Adipose tissue (tissue), 3 donors: ENCODE data around the gene GLYAT. TPM values are rescaled to one million over a fixed set of nuclear protein-coding genes. Genes with fewer than 3 reads are reported as not detected.

Source experiments
- H3K27ac ChIP-seq: one replicate; pipeline ENCODE4 v1.5.1; 2013; ENCODE audit warnings: low read depth, low read length
- WGBS, 3 donors: extraction: QIAGEN DNeasy Blood & Tissue Kit; methylation state at CpG; one replicate each; pipeline ENCODE4 v1.1.7; 2013; 5-methylcytosine and 5-hydroxymethylcytosine counted together
- polyA plus RNA-seq, 3 donors: library from polyadenylated mRNA; stranded (reverse); fragments of 200-250 nt; gene quantifications; one replicate each; pipeline ENCODE4 v1.2.3, GENCODE V29; 2013
- donor health status: healthy with polysubstance abuse.
- donor health status: Bipolar disorder and iron deficiency.
- donor health status: healthy.

Gene GLYAT, protein sequence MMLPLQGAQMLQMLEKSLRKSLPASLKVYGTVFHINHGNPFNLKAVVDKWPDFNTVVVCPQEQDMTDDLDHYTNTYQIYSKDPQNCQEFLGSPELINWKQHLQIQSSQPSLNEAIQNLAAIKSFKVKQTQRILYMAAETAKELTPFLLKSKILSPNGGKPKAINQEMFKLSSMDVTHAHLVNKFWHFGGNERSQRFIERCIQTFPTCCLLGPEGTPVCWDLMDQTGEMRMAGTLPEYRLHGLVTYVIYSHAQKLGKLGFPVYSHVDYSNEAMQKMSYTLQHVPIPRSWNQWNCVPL
- 1 to 10 TPM in 1 of 3 donors, under 1 TPM in 2; 0.06 to 4.9 (median 0.90) TPM for polyA plus RNA-seq

DNA sequence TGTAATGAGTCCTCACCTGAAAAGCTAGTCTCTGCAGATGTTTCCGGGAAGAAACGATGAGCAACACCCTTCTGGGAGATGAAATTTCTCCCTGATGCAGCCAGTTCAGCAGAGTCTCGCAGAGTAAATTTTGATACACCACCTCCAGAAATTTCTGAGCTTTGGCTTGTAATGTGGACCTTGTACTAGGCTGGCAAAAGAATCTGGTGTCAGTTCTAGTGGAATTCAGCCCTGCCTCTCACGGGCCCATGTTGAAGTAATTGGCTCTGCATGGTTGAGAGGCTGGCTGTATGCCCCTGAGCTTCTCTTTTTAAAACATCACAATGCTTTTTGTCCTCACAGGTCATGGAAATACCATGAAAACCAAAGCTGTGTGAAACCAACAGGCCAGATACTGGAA, at the start of gene GLYAT:
GLYAT (minus strand) TSS at position 125 of the 400 bp plus-strand sequence. CDS start 7,447 bp downstream, outside the sequence.
- H3K27ac ChIP-seq = no peak within 1 kb of the TSS
- 71 to 90% (median 77%) methylated on average over 4 of the region's 4 CpGs for WGBS, 3 donors

DNA sequence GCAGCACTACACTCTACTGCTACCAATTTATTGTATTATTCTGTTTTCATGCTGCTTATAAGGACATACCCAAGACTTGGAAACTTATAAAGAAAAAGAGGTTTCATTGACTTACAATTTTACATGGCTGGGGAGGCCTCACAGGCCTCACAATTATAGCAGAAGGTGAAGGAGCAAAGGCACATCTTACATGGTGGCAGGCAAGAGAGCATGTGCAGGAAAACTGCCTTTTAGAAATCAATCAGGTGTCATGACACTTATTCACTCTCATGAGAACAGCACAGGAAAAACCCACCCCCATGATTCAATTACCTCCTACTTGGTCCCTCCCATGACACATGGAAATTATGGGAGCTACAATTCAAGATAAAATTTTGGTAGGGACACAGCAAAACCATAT, 49.6 kb upstream of the GLYAT start:
- no peak overlapping the region for H3K27ac ChIP-seq

DNA sequence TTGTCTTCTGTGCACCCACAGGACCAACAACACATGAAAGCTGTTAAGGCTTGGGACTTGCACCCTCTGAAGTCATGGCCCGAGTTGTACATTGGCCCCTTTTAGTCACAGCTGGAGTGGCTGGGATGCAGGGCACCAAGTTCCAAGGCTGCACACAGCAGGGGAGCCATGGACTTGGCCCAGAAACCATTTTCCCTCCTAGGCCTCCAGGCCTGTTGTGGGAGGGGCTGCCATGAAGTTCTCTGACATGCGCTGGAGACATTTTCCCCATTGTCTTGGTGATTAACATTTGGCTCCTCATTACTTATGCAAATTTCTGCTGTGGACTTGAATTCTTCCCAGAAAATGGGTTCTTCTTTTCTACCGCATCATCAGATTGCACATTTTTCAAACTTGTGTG, 48.8 kb upstream of the GLYAT start:
- no peak overlapping the region for H3K27ac ChIP-seq
- WGBS, 3 donors = 88 to 93% (median 90%) methylated on average over 3 of the region's 3 CpGs

DNA sequence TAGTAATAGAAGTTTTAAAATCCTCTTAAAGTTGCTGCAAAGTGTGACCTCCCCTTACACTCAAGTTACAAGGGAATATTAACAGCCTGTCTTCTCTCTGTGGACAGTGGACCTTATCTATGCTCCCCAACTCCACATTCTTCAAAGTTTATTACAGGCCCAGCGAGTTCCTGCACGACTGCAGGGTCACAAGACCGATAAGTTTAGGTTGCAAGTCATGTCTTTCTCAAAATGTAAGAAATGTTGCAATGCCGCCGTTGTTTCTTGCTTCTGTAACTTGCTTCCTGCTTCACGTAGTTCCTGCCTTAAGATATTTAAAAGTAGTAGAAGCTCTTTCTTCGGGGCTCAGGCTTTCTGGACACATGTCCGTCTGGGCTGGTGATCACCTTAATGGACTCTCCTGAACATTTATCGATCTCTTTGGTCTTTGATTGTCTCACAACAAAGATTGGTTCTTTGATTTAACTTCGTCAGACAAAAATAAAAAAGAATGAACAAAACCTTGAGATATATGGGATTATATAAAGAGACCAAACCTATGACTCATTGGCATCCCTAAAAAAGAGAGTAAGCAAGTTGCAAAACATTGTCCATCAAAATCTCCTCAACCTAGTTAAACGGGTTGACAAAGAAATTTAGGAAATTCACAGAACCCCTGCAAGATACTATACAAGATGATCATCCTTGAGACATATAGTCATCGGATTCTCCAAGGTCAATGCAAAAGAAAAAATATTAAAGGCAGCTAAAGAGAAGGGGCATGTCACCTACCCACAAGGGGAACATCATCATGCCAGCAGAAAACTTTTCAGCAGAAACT, 45.4 kb upstream of the GLYAT start:
- no peak overlapping the region for H3K27ac ChIP-seq
- 59 to 84% (median 62%) methylated on average over 12 of the region's 12 CpGs for WGBS, 3 donors

DNA sequence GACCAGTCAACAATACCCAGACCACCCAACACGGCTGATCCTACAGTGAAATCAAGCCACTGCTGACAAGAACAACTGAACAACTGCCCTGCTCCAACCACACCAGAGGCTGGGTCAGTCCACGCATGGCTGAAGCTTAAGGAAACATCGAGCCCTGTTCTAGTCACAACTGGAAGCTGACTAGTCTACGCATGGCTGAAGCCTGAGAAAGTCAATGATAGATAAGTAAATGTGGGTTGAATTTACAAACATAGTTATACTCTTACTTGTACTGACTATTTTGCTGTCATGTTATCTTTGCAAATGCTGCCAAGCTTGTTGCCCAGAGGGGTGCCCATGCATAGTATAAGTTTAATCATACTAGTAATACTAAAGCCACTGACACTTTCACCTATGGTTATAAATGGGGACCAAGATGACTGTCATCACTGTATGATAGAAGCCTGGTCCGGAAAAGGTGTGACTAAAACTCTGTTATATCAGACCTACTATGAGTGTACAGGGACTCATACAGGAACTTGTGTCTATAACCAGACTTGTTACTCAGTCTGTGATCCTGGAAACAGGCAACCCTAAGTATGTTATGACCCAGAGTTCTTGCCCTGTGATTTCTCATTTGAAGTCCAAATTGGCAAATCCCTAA, 43.4 kb upstream of the GLYAT start:
- no peak overlapping the region for H3K27ac ChIP-seq
- WGBS, 3 donors = 90 to 91% (median 91%) methylated on average over 5 of the region's 5 CpGs

DNA sequence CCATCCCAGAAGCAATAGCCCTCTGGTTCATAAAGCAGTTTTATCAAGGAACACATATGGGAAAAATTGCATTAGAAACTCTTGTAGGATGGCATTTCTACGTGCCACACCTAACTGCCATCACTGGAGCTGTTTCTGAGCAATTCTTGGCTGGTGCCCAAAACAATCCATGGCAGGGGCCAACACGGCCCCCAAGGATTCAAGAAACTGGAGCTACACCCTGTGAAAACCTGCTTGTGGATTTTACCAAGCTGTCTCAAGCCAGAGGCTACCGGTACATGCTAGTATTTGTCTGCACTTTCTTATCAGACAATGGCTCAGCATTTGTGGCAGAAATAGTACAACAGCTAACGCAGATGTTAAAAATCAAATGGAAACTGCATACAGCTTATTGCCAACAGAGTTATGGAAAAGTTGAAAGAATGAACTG, 42.4 kb upstream of the GLYAT start:
- WGBS, 3 donors = 43 to 66% (median 57%) methylated on average over 4 of the region's 4 CpGs
- no peak overlapping the region for H3K27ac ChIP-seq

DNA sequence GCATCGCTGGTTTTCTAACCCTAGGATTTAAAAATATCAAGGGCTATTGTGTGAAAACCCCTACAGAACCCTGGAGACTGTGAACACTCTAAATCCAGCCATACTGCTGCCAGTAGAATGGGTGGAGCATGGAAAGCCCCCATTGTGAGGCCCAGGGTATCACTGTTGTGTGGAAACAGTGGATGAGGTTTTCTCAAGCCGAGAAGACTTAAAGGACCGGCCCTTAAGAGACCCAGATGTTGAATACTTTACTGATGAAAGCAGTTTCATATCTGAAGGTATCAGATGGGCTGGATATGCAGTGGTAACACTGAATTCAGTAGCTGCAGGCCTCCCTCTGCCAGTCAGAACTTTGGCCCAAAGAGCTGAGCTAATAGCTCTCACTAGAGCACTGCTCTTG, 41.6 kb upstream of the GLYAT start:
- no peak overlapping the region for H3K27ac ChIP-seq
- WGBS, 3 donors = 78 to 92% (median 81%) methylated on average over 3 of the region's 3 CpGs

DNA sequence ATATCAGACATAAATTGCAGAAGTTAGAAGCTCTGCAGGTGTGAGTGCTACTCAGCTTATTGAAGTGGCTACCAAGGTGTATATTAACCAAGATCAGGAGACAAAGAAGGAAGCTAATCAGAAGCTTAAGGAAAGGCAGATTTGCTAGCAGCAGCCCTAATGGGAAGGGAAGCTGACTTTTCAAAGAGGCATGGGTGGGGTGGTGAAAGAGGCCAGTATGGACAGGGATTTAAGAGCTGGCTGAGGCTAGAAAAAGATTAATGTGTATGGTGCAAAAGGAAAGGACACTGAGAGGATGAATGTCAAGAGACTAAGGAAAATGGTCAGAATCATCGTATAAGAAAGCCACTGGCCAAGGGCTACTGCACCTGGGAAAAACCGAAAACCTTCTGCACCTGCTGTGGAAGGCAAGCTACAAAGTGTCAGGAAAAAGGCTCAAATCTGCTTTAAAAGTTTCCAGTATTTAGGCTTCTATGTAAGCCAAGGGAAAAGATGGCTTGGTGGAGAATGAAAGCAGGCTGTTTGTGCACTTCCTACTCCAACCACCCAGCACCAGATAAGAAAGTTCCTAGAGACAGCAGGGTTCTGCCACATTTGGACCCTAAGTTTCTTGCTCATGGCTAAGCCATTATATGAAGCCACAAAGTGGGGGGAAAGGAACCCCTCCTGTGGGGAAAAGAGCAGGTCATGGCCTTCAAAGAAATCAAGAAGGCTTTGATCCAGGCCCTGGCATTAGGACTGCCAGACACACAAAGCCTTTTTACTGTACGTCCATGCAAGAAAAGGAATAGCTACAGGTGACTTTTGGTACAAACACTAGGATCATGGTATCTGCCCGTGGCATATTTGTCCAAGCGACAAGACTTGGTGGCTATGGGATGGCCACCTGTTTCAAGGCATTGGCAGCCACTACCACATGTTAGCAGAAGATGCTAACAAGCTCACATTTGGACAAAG, 40.9 kb upstream of the GLYAT start:
- no peak overlapping the region for H3K27ac ChIP-seq

DNA sequence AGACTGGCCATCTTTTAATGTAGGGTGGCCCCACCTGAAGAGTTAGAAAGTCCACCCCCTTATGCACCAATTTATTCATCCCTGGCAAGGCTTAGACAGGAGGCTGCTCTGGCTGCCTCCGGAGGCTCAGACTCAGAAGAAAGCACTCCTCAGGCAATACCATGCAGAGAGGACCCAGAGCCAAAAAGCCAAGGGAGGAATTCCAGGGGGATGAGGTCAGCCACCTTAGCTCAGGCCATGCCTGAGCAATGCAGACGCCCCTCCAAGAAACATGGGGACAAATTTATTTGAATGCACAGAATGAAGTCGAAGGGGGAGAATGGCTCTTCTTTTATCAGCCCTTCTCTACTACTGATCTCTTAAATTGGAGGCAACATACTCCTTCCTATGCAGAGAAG, 39.7 kb upstream of the GLYAT start:
- 72 to 79% (median 78%) methylated on average over 3 of the region's 3 CpGs for WGBS, 3 donors
- H3K27ac ChIP-seq = no peak overlapping the region

More for the DNA sequence above, 40.9 kb upstream of the GLYAT start:
- WGBS, 3 donors = 93 to 95% (median 94%) methylated on average over 5 of the region's 5 CpGs

DNA sequence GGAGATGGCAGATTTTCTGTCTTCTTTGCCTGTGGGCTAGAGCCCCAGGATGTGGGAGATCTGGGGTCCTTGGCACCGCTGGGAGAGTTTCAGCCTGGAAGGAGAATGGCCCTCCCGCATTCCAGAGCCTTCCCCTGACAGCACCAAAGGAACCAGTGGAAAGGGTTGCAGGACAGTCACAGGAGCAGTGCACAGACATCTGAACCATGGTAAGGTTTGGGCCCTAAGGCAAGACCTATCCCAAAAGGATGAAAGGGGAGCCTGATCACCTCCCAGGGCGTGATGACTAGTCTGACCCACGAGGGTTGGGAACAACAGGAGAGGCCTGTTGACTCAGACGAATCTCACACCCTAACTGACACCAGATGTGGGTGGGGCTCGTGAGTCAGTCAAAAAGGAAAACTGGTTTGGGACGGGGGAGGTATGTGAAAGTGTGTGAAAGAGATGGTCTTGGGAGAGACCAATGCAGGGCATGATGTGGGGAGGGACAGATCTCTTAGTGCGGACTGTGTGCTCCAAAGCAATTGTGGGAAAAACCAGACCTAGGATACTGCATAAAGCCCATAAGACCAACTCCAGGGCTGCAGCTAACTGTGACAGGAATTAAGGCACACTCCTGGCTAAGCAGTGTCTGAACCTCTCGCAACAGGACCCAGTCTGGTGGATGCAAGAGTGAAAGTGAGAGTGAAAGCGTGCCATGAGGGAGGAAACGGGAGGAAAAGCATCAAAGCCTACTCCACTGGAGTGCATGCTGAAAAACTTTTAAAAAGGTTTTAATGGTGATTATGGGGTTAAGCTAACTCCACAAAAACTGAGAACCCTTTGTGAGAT, 39.1 kb upstream of the GLYAT start:
- 71 to 83% (median 80%) methylated on average over 11 of the region's 11 CpGs for WGBS, 3 donors
- H3K27ac ChIP-seq = no peak overlapping the region

DNA sequence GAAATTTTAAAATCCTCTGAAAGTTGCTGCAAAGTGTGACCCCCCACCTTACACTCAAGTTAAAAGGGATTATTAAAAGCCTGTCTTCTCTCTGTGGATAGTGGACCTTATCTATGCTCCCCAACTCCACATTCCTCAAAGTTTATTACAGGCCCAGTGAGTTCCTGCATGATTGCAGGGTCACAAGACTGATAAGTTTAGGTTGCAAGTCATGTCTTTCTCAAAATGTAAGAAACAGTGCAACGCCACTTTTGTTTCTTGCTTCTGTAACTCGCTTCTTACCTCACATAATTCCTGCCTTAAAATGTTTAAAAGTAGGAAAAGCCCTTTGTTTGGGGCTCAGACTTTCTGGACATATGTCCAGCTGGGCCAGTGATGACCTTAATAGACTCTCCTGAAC, 38.4 kb upstream of the GLYAT start:
- no peak overlapping the region for H3K27ac ChIP-seq
- WGBS, 3 donors = 73 to 85% (median 83%) methylated on average over 2 of the region's 2 CpGs

DNA sequence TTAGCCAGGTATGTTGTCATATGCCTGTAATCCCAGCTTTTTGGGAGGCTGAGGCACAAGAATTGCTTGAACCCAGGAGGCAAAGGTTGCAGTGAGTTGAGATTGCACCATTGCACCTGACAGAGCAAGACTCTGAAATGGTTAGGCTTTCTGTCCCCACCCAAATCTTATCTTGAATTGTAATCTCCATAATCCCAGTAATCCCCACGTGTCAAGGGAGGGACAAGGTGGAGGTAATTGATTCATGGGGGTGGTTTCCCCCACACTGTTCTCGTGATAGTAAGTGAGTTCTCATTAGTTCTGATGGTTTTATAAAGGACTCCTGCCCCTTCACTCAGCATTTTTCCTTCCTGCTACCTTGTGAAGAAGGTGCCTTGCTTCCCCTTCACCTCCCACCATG, 37.6 kb upstream of the GLYAT start:
- WGBS, 3 donors = 31 to 47% (median 46%) methylated on average over 2 of the region's 2 CpGs
- no peak overlapping the region for H3K27ac ChIP-seq

DNA sequence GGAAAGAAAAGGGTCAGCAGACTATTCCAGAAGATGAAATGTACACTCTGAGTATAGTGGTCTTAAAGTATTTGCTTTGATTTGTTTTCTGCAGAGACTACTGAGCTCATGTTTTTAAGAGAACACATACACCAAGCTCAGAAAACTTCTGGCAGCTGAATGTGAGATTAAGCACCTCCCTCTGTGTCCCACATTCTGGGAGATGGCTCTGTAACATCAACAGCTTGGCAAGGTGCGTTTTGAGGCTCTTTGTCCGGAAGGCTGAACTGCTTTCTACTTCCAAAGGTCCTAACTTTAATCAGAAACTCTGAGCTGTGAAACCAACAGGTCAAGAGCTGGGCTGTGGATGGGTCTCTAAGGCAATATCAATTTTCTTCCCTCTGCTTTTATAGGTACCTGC, 36.4 kb upstream of the GLYAT start:
- H3K27ac ChIP-seq = no peak overlapping the region
- 57 to 82% (median 63%) methylated on average over 2 of the region's 2 CpGs for WGBS, 3 donors

DNA sequence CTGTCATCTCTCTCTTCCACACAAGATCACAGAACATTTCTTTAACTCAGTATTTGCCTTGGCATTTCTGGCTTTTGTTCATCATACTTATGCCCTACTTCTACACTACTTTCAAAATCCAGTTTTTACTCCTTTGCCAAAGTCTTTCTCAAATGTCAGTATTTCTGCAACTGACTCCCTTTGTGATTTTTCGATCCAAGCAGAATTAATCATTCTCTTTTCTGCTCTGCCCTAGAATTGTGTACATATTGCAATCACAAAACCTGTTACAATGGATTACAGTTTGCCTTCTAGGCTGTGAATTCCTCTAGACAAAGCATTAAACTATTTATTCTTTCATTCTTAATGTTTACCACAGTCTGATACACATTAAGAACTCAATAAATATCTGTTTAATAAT, 33.3 kb upstream of the GLYAT start:
- no peak overlapping the region for H3K27ac ChIP-seq
- 32 to 64% (median 58%) methylated on average over 1 of the region's 1 CpG for WGBS, 3 donors

DNA sequence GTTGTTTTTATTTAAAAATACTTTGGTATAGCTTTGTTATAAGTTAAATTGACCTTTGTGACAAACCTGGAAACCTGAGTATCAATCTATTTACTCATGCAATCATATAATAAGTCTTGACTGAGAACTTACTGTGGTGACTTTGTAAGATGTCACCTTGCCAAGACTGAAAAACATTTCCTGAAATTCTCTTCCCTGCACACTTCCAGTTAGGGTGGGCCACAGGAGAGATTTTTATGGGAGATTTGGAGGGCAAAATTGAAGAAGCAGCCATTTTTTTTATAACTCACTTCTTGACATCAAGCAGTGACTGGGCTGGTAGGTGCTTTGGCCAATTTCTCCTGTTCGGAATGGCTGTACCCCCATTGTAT, 31.4 kb upstream of the GLYAT start:
- H3K27ac ChIP-seq = no peak overlapping the region
- 80 to 100% (median 89%) methylated on average over 1 of the region's 1 CpG for WGBS, 3 donors

DNA sequence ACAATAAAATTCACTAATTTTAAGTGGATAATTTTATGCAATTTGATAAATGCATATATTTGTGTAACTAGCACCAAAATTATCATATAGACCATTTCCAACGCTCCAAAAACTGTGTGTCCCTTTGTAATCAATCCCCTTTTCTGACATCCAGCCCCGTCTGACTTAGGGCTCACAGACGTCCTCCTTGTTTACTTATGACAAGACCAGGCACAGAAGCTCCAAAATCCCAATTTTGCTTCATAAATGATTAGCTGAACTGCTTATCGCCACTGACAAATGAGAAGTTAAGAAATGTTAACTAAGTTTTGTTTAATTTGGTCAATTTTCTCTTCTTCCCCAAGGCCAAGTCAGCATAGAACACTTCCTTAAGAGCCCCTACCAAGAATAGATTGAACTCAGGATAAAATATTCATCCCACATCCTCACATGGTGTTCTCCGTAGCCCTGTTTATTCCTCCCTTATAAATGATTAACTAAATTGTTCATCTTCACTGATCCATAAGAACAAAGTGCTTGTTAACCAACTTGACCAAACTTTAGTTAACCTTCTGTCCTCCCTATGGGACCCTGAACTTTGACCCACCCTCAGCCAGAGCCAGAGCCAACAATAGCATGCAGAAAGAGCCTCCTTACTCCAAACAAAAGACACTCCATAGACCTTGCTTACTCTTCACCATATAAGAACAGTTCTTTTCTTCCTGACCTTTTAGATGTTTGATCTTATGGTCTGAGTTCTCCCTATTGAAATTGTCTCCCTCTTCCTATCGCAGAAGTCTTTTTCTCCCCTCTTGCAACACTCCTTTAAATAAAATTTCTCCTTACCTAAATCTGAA, 30.8 kb upstream of the GLYAT start:
- WGBS, 3 donors = 48 to 83% (median 81%) methylated on average over 6 of the region's 6 CpGs
- no peak overlapping the region for H3K27ac ChIP-seq

DNA sequence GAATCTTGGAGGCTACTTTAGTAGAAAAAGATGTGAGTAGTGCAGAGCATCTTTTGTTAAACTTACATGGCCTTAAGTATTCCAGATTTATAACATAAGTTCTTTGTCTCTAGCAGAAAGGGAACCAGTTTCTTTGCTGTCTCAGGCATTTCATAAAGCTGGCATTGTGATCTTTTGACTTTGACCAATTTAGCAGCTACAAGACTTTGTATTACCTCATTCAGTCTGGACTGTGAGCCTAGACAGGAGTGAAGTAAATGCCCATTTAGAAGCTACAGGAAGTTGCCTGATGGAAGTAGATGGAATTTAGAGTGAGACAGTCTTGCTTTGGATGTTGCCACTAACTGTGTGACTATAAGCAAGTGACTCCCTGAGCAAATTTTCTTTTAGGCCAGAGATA, 25.7 kb upstream of the GLYAT start:
- no peak overlapping the region for H3K27ac ChIP-seq
